ENCODE results near the gene SPAG5.

The SPAG5 gene

DNA sequence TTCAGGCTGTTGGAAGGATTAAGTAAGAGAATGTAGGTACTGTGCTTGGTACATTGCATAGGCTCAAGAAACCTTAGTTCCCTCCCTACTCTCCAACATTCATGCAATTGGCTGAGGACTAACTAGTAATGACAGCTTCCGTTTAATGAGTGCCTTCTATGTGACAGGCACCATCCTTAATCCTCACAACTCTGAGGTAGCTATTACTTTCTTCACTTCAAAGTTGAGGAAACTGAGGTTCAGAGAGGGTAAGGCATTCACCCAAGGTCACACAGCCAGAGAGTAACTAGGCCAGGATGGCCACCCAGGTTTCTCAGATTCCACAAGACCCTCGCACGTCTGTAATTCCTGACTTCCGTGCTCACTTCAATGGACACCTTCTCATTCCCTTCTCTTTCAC lies 68.6 kb downstream of the SPAG5 start:
- no peaks in the 10 kb centered on the region for H3K9me3 ChIP-seq (replicated peaks in 1 of 11)
- no peak for TF ChIP-seq Cebpa-rat (IDR thresholded peaks at IDR 0.05)
- no peaks in the 10 kb centered on the region for H3K27me3 ChIP-seq
- H3K4me3 ChIP-seq: no peak overlapping the region
- H4K20me1 ChIP-seq: no peaks in the 10 kb centered on the region; a peak in 1 of 22 replicates
- no peak overlapping the region for H3K9ac ChIP-seq
- peaks cover 15 to 43% (median 30%) of the 10 kb centered on the region in 10 experiments for H3K4me1 ChIP-seq
- no peak overlapping the region for H3K4me2 ChIP-seq
- no peak overlapping the region for H3K27ac ChIP-seq
- no peaks in the 10 kb centered on the region for H3K36me3 ChIP-seq

DNA sequence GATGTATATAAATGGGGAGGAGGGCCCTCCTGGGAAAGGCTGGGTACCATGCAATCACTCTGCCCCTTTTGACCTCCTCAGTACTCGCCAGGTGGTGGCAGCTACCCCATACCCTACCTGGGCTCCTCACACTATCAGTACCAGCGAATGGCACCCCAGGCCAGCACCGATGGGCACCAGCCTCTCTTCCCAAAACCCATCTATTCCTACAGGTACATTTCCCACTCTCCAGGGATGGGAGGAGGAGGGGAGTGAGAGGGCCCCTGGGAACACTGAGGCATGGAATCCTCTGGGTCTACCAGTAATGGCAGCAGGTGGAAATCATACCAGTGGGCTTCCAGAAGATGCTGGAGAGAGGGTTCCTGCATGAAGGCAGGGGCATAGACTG lies 69.8 kb downstream of the SPAG5 start:
- no peak for TF ChIP-seq Cebpa-rat (IDR thresholded peaks at IDR 0.05)
- no peaks in the 10 kb centered on the region for H3K36me3 ChIP-seq
- peak overlapping the region in 5 of 11 experiments; percentile 7 to 30 (median 20); a peak in 5 of 22 replicates for H3K4me2 ChIP-seq
- H3K9me3 ChIP-seq (replicated peaks in 1 of 11): no peaks in the 10 kb centered on the region
- no peak overlapping the region for H3K9ac ChIP-seq
- no peaks in the 10 kb centered on the region for H3K27me3 ChIP-seq
- no peak overlapping the region for H3K4me3 ChIP-seq
- no peaks in the 10 kb centered on the region; a peak in 1 of 22 replicates for H4K20me1 ChIP-seq
- peaks cover 15 to 43% (median 30%) of the 10 kb centered on the region in 10 experiments for H3K4me1 ChIP-seq
- no peak overlapping the region for H3K27ac ChIP-seq

GRCh38 chr17:28528327-28529012 lies 70.4 kb downstream of the SPAG5 start:
- no peak for TF ChIP-seq Cebpa-rat (IDR thresholded peaks at IDR 0.05)
- Histone ChIP-seq H4K20me1 (no peaks in the 10 kb centered on the region; a peak in 1 of 22 replicates), H3K4me2 (peak overlapping the region in 6 of 11 experiments; percentile 7 to 30 (median 18); a peak in 6 of 22 replicates), H3K9me3 (replicated peaks in 1 of 11) (no peaks in the 10 kb centered on the region), H3K4me3 (no peak overlapping the region), H3K36me3 (no peaks in the 10 kb centered on the region), H3K4me1 (peaks cover 15 to 42% (median 28%) of the 10 kb centered on the region in 10 experiments), H3K27ac (no peak overlapping the region), H3K27me3 (no peaks in the 10 kb centered on the region), H3K9ac (no peak overlapping the region)

- Histone ChIP-seq H3K9me3 (replicated peaks in 1 of 11) (no peaks in the 10 kb centered on the region), H3K4me2 (no peak overlapping the region), H4K20me1 (no peaks in the 10 kb centered on the region; a peak in 1 of 22 replicates), H3K4me1 (peaks cover 11 to 35% (median 28%) of the 10 kb centered on the region in 10 experiments), H3K9ac (no peak overlapping the region), H3K27ac (no peak overlapping the region), H3K36me3 (no peaks in the 10 kb centered on the region), H3K4me3 (no peak overlapping the region), H3K27me3 (no peaks in the 10 kb centered on the region)
- TF ChIP-seq Cebpa-rat (IDR thresholded peaks at IDR 0.05): no peak
These were observed 71.0 kb downstream of the SPAG5 start for GRCh38 chr17:28527859-28528258.

All from BLaER1 treated with 17β-estradiol and CSF1 and Interleukin-3, amounts not matched to agents 10 nM and 100 nM (cell line).